IMR-90 (cell line): ENCODE measurements around the gene PPARGC1A. TPM values are rescaled to one million over a fixed set of nuclear protein-coding genes. Genes with fewer than 3 reads are reported as not detected.

Experiments
- ATAC-seq: fragments of 200-7000 bp; cut with Tn5 transposase; 2 replicates; pipeline ENCODE4 v1.9.1; 2020; ENCODE audit warnings: low read depth, mild to moderate bottlenecking, moderate library complexity
- BruUV-seq: library from RNA; stranded (reverse); fragments of 400-500 nt; replicated peaks from 2 replicates; lab custom pipeline; 2021; lab: Mats Ljungman, UMichigan
- CTCF ChIA-PET: fragments of 300-600 bp; formaldehyde crosslinking; extraction: SDS; loops from one replicate; lab custom pipeline; 2021; ENCODE audit warnings: antibody characterized with exemption; lab: Yijun Ruan, JAX
- POLR2A ChIA-PET: fragments of 300-600 bp; sonication (Branson Sonifier 250); formaldehyde crosslinking; loops from one replicate; lab custom pipeline; 2022; ENCODE audit warnings: antibody characterized with exemption; ENCODE audit not compliant: unreplicated experiment; lab: Charles Lee
- DNase-seq: peaks from one replicate; pipeline ENCODE4 v3.0.0; 2013
- H2AFZ ChIP-seq: replicated peaks from 2 replicates; pipeline ENCODE3; 2013; ENCODE audit warnings: low read length, mild to moderate bottlenecking; ENCODE audit not compliant: poor library complexity
- H2AK5ac ChIP-seq: 2 replicates; pipeline ENCODE4 v1.6.1; 2013; ENCODE audit warnings: low read depth, low read length, inconsistent platforms
- H2AK9ac ChIP-seq: replicated peaks from 2 replicates; pipeline ENCODE3; 2013; ENCODE audit warnings: mild to moderate bottlenecking, low read depth, low read length, moderate library complexity; ENCODE audit not compliant: poor library complexity
- H2BK120ac ChIP-seq: 2 replicates; pipeline ENCODE4 v1.6.1; 2013; ENCODE audit warnings: low read depth, low read length, inconsistent platforms
- H2BK15ac ChIP-seq: 3 replicates; pipeline ENCODE4 v1.6.1; 2013; ENCODE audit warnings: low read depth, low read length, inconsistent platforms
- H2BK20ac ChIP-seq: 2 replicates; pipeline ENCODE4 v1.6.1; 2013; ENCODE audit warnings: low read depth, mild to moderate bottlenecking, inconsistent platforms, low read length, moderate library complexity
- H2BK5ac ChIP-seq: 2 replicates; pipeline ENCODE4 v1.6.1; 2013; ENCODE audit warnings: mild to moderate bottlenecking, low read depth, low read length, inconsistent platforms; ENCODE audit not compliant: poor library complexity, severe bottlenecking
- H3K14ac ChIP-seq: replicated peaks from 2 replicates; pipeline ENCODE4 v1.6.1; 2013; ENCODE audit warnings: low read depth, low read length, inconsistent platforms
- H3K18ac ChIP-seq: 2 replicates; pipeline ENCODE4 v1.6.1; 2013; ENCODE audit warnings: low read depth, low read length, control low read depth
- H3K23ac ChIP-seq: 2 replicates; pipeline ENCODE4 v1.6.1; 2013; ENCODE audit warnings: low read depth, low read length, inconsistent platforms
- H3K27ac ChIP-seq: 2 replicates; pipeline ENCODE4 v1.5.1; 2013; ENCODE audit warnings: mild to moderate bottlenecking, control low read depth, low read length; ENCODE audit not compliant: insufficient read depth
- H3K27me3 ChIP-seq: 2 replicates; pipeline ENCODE4 v1.6.1; 2013; ENCODE audit warnings: low read length; ENCODE audit not compliant: control insufficient read depth, insufficient read depth
- H3K36me3 ChIP-seq: 2 replicates; pipeline ENCODE4 v1.6.1; 2013; ENCODE audit warnings: low read length, mixed read lengths; ENCODE audit not compliant: control insufficient read depth, insufficient read depth
- H3K4ac ChIP-seq: 2 replicates; pipeline ENCODE4 v1.6.1; 2013; ENCODE audit warnings: low read depth, low read length, inconsistent platforms
- H3K4me1 ChIP-seq: 2 replicates; pipeline ENCODE4 v1.6.1; 2013; ENCODE audit warnings: low read length, mixed read lengths; ENCODE audit not compliant: control insufficient read depth, insufficient read depth
- H3K4me2 ChIP-seq: 2 replicates; pipeline ENCODE4 v1.6.1; 2013; ENCODE audit warnings: low read depth, mild to moderate bottlenecking, control low read depth, low read length, moderate library complexity
- H3K4me3 ChIP-seq: 2 replicates; pipeline ENCODE4 v1.5.1; 2013; ENCODE audit warnings: low read depth, mild to moderate bottlenecking, control low read depth, low read length, moderate library complexity; ENCODE audit not compliant: insufficient read depth
- H3K56ac ChIP-seq: 2 replicates; pipeline ENCODE4 v1.6.1; 2013; ENCODE audit warnings: low read length, inconsistent platforms; ENCODE audit not compliant: insufficient read depth; ENCODE audit errors: extremely low read depth
- H3K79me1 ChIP-seq, 2 experiments: 2 replicates each; pipeline ENCODE4 v1.6.1; 2013; ENCODE audit warnings: low read length in 2 of 2, inconsistent platforms in 1 of 2, low read depth in 1 of 2
- H3K9ac ChIP-seq: 2 replicates; pipeline ENCODE4 v1.6.1; 2013; ENCODE audit warnings: low read depth, low read length, control low read depth
- H3K9me1 ChIP-seq: 2 replicates; pipeline ENCODE4 v1.6.1; 2013; ENCODE audit warnings: low read length, inconsistent platforms; ENCODE audit not compliant: insufficient read depth
- H3K9me3 ChIP-seq: 2 replicates; pipeline ENCODE4 v1.6.1; 2013; ENCODE audit warnings: low read length; ENCODE audit not compliant: control insufficient read depth, insufficient read depth
- H4K20me1 ChIP-seq: 2 replicates; pipeline ENCODE4 v1.6.1; 2013; ENCODE audit warnings: low read length, inconsistent platforms; ENCODE audit not compliant: insufficient read depth
- H4K5ac ChIP-seq: 2 replicates; pipeline ENCODE4 v1.6.1; 2013; ENCODE audit warnings: mild to moderate bottlenecking, low read depth, low read length, control low read depth
- H4K8ac ChIP-seq, 2 experiments: 2 replicates each; pipeline ENCODE4 v1.6.1; 2013; ENCODE audit warnings: low read depth in 2 of 2, low read length in 2 of 2, control low read depth in 1 of 2, inconsistent platforms in 1 of 2
- H4K91ac ChIP-seq: 2 replicates; pipeline ENCODE4 v1.6.1; 2013; ENCODE audit warnings: low read depth, low read length, inconsistent platforms; ENCODE audit not compliant: insufficient read depth
- BHLHE40 ChIP-seq: fragments of 150-350 bp; IDR thresholded peaks from 2 replicates; pipeline ENCODE4 v1.6.1; 2016; ENCODE audit warnings: mild to moderate bottlenecking, low read depth, low read length
- CEBPB ChIP-seq: IDR thresholded peaks from 2 replicates; pipeline ENCODE4 v1.6.1; 2012; ENCODE audit warnings: low read depth, low read length, improper control_type of control experiment
- CHD1 ChIP-seq: IDR thresholded peaks from 2 replicates; pipeline ENCODE4 v1.6.1; 2012; ENCODE audit warnings: low read depth, low read length, improper control_type of control experiment
- ELK1 ChIP-seq: fragments of 150-350 bp; IDR thresholded peaks from 2 replicates; pipeline ENCODE4 v1.6.1; 2016; ENCODE audit warnings: low read depth, mild to moderate bottlenecking, low read length, moderate library complexity, borderline replicate concordance
- FOS ChIP-seq: fragments of 150-350 bp; IDR thresholded peaks from 2 replicates; pipeline ENCODE4 v1.6.1; 2016; ENCODE audit warnings: low read depth, low read length
- MAFK ChIP-seq: IDR thresholded peaks from 2 replicates; pipeline ENCODE4 v1.6.1; 2012; ENCODE audit warnings: low read depth, low read length, improper control_type of control experiment
- MAZ ChIP-seq: IDR thresholded peaks from 2 replicates; pipeline ENCODE4 v1.6.1; 2012; ENCODE audit warnings: low read depth, mild to moderate bottlenecking, low read length, improper control_type of control experiment, moderate library complexity, borderline replicate concordance
- MXI1 ChIP-seq: IDR thresholded peaks from 2 replicates; pipeline ENCODE4 v1.6.1; 2012; ENCODE audit warnings: low read depth, mild to moderate bottlenecking, low read length, moderate library complexity, borderline replicate concordance
- NFE2L2 ChIP-seq: fragments of 150-350 bp; IDR thresholded peaks from 2 replicates; pipeline ENCODE4 v1.6.1; 2016; ENCODE audit warnings: low read depth, mild to moderate bottlenecking, low read length
- POLR2A ChIP-seq: IDR thresholded peaks from 2 replicates; pipeline ENCODE4 v1.6.1; 2012; ENCODE audit warnings: mild to moderate bottlenecking, low read depth, low read length
- RAD21 ChIP-seq: IDR thresholded peaks from 2 replicates; pipeline ENCODE4 v1.6.1; 2012; ENCODE audit warnings: low read length, improper control_type of control experiment
- RCOR1 ChIP-seq: IDR thresholded peaks from 2 replicates; pipeline ENCODE4 v1.6.1; 2012; ENCODE audit warnings: mild to moderate bottlenecking, low read length, improper control_type of control experiment; ENCODE audit not compliant: insufficient replicate concordance
- RFX5 ChIP-seq: IDR thresholded peaks from 2 replicates; pipeline ENCODE4 v1.8.0; 2012; ENCODE audit warnings: low read depth, mild to moderate bottlenecking, low read length, moderate library complexity
- SMC3 ChIP-seq: fragments of 150-350 bp; IDR thresholded peaks from 2 replicates; pipeline ENCODE4 v1.6.1; 2016; ENCODE audit warnings: low read depth, mild to moderate bottlenecking, antibody characterized with exemption, low read length, moderate library complexity
- USF2 ChIP-seq: fragments of 150-350 bp; IDR thresholded peaks from 2 replicates; pipeline ENCODE4 v1.6.1; 2017; ENCODE audit warnings: mild to moderate bottlenecking, antibody characterized with exemption, low read length, low read depth
- WGBS, 2 experiments: methylation state at CpG; one replicate each; pipeline versions ENCODE4 v1.1.5 to v1.1.7; 2013; ENCODE audit warnings: missing lambda C conversion rate in 2 of 2; ENCODE audit not compliant: insufficient read length in 1 of 2; ENCODE audit errors: extremely low coverage in 2 of 2; 5-methylcytosine and 5-hydroxymethylcytosine counted together
- dilution Hi-C: fragments of 300-500 bp; cut with HindIII; formaldehyde crosslinking; loops from one replicate; pipeline ENCODE4 v1.14.3; 2018; ENCODE audit warnings: low sequenced_read_pairs; ENCODE audit not compliant: unreplicated experiment
- in situ Hi-C: fragments of 300-500 bp; cut with MboI; formaldehyde crosslinking; loops from 3 replicates; pipeline ENCODE4 v1.14.3; 2019; ENCODE audit warnings: low sequenced_read_pairs, inconsistent platforms, mixed read lengths
- intact Hi-C: fragments of 100-400 bp; cut with micrococcal nuclease; formaldehyde crosslinking; loops from 2 replicates; pipeline ENCODE4 v1.10.0; 2022
- polyA plus RNA-seq, 3 experiments: library from polyadenylated mRNA; depleted of rRNA; stranded (reverse); fragments of >200 nt; gene quantifications; 2 replicates each; pipeline ENCODE4 v1.2.3, GENCODE V29; 2012; ENCODE audit warnings: low replicate concordance in 1 of 3
- total RNA-seq: library from RNA; depleted of rRNA; stranded (reverse); fragments of >200 nt; gene quantifications from 2 replicates; pipeline ENCODE4 v1.2.3, GENCODE V29; 2012
- TF ChIP-seq, protein P1 (sequence below): conservative IDR thresholded peaks from 2 replicates; pipeline ENCODE4 v1.5.1; 2012; ENCODE audit warnings: mild to moderate bottlenecking, low read depth, low read length, improper control_type of control experiment

PPARGC1A gene
- total and polyA plus RNA-seq, 2 of the 4 experiments (the other 2 are of a cell fraction), result under 0.01 to 0.03 TPM

- WGBS, 2 experiments, result no CpG with 5 or more reads among the region's 4 CpGs
- Histone ChIP-seq H3K56ac (no peak overlapping the region), H3K4me2 (no peak overlapping the region), H3K9me3 (no peaks in the 10 kb centered on the region), H2BK20ac (no peak overlapping the region), H2BK5ac (no peak overlapping the region), H2AK5ac (no peak overlapping the region), H4K91ac (no peak overlapping the region), H3K4ac (no peak overlapping the region), H3K27ac (no peak overlapping the region), H2AFZ (no peak overlapping the region), H3K36me3 (no peaks in the 10 kb centered on the region), H4K5ac (no peak overlapping the region), H4K20me1 (no peaks in the 10 kb centered on the region), H2BK120ac (no peak overlapping the region), H2BK15ac (no peak overlapping the region), H3K4me1 (no peaks in the 10 kb centered on the region), H3K23ac (no peak overlapping the region), H2AK9ac (no peak overlapping the region), H3K27me3 (no peaks in the 10 kb centered on the region), H4K8ac (no peak overlapping the region), H3K18ac (no peak overlapping the region), H3K79me1 (no peaks in the 10 kb centered on the region), H3K9me1 (no peaks in the 10 kb centered on the region), H3K14ac (no peak overlapping the region), H3K4me3 (no peak overlapping the region), H3K9ac (no peak overlapping the region)
- intact Hi-C loops (no loop called here), in situ Hi-C loops (no loop called here), dilution Hi-C loops (no loop called here)
- ATAC-seq, result no peak
- no peak for TF ChIP-seq ELK1
- no peak for TF ChIP-seq POLR2A
- no peak for TF ChIP-seq MXI1
- TF ChIP-seq CHD1, result no peak
- no peak for TF ChIP-seq RFX5
- TF ChIP-seq NFE2L2, result no peak
- TF ChIP-seq SMC3, result no peak
- TF ChIP-seq BHLHE40, result no peak
- TF ChIP-seq, protein P1, sequence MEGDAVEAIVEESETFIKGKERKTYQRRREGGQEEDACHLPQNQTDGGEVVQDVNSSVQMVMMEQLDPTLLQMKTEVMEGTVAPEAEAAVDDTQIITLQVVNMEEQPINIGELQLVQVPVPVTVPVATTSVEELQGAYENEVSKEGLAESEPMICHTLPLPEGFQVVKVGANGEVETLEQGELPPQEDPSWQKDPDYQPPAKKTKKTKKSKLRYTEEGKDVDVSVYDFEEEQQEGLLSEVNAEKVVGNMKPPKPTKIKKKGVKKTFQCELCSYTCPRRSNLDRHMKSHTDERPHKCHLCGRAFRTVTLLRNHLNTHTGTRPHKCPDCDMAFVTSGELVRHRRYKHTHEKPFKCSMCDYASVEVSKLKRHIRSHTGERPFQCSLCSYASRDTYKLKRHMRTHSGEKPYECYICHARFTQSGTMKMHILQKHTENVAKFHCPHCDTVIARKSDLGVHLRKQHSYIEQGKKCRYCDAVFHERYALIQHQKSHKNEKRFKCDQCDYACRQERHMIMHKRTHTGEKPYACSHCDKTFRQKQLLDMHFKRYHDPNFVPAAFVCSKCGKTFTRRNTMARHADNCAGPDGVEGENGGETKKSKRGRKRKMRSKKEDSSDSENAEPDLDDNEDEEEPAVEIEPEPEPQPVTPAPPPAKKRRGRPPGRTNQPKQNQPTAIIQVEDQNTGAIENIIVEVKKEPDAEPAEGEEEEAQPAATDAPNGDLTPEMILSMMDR, result no peak
- TF ChIP-seq USF2, result no peak
- no peak for TF ChIP-seq MAZ
- TF ChIP-seq MAFK, result no peak
- TF ChIP-seq RAD21, result no peak
- TF ChIP-seq FOS, result no peak
- no peak for TF ChIP-seq RCOR1
- TF ChIP-seq CEBPB, result no peak
- ChIA-PET POLR2A (no interaction called here), CTCF (interaction anchor here (1.8 kb wide), 1 partner anchor 8 kb away, joined by 5 read pairs; the partner anchor contains the start of gene PPARGC1A)
- DNase-seq, result no peak
- BruUV-seq, result no TSS peak
Measured at GRCh38 chr4:23897564-23898109, 7.8 kb upstream of the PPARGC1A start.
